NCI-H2227 treated with DMSO at 0.1 percent for 48 hours (cell line): ENCODE measurements around the gene GHR.

Source experiments
- DNase-seq: peaks from one replicate; lab custom pipeline; 2025; lab: John Stamatoyannopoulos, UW

The GHR gene

DNA sequence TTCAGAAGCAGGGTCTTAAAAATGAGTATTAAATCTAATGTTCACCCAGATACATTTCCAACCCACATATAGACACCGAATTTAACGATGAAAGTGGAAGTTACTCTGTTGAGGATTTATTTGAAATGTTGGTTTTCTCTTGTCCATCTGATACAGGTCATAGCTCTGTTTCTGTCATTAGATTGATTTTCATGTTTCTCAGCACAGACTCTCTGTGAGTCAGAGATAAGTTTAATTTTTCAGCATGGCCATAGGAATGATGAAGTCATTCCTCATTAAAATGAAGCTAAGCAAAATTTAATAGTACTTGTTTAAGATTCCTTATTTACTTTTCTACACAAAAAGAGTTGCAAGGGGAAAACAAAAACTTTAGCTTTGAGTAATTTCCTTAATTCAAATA is 38.8 kb downstream of the GHR start:
- no peak for DNase-seq

DNA sequence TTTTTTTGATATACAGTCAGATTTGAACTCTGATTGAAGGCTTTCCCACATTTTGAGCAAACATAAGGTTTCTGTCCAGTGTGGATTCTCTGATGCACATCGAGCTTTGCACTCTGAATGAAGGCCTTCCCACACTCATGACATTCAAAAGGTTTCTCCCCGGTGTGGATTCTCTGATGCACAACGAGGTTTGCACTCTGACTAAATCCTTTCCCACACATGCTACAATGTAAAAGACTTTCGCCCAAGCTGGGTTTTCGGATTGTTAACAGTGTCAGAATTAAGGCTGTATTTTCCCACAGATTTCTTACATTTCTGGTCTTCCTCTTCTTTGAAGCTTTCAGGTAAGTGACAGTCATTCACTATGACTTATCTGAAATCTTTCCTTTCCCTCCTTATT is 44.3 kb downstream of the GHR start:
- DNase-seq, result no peak

DNA sequence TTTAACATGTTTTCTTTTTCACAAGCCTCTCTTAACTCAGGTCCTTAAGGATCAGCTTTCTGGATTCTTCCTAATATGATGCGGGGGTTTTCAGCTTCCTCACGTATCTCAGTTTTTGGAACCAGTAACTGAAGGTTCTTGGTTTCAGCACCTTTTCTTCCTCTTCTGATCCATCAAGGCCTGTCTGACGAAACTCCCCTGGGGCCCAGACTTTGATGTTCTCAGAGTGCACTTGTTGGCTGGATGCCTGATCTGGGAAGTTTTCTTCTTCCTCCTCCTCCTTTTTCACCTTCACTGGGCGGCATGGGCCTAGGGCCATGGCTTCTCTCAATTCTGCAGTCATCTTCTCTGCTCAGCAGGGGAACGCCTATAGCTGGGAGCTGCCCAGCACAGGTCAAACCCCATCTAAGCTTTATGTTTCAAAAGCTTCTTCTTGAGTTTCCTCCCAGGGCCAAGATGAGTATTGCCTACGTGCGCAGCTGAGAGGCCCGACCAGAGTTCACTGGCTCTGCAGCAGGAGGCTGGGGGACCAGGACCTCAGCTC is 44.8 kb downstream of the GHR start:
- DNase-seq, result no peak

DNA sequence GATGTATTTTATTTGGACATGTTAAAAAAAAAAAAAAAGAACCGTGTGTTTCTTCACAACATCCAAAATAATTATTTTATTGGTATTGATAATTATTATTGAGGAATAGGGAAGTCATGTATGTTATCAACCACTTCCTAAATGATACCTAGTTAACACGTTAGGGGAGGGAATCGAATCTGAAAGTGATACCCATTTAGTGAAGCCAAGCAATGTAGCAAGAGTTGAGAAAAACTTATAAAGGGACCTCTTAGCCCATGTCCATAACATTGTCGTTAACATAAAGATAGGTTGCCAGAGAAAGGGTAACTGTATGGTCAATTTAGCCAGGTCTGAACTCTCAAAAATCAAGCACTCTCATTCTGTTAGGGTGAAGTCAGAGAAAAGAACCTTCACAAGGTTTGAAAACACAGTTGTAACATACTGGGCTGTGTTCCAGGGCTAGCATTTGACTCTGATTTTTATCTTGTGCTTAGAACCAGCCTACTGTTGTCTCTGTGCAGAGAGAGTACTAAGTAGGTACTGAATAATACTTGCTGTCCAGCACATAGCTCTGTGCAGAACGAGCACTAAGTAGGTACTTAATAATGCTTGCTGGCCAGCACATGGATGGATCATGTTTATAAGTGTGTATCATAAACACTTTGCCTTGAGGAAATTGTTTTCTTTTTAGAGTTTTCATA is 60.4 kb downstream of the GHR start:
- no peak for DNase-seq

DNA sequence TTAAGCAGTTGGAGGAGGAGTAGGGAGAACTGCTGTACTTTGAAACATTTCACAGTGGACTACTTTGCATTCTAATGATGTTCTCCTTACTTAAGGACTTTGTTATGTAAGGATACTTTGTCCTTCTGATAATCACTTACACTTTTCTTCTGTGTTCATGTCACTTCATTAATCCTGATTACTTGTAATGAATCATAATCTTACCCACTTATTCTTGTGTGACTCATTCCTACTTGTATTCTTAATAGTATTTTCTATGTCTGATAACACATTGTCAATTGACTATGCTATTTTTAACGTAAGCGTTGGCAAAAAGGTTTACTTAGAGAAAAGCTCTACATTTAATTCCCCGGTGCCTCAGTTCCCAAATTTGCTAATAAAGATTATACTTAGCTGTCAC is 63.8 kb downstream of the GHR start:
- no peak for DNase-seq

DNA sequence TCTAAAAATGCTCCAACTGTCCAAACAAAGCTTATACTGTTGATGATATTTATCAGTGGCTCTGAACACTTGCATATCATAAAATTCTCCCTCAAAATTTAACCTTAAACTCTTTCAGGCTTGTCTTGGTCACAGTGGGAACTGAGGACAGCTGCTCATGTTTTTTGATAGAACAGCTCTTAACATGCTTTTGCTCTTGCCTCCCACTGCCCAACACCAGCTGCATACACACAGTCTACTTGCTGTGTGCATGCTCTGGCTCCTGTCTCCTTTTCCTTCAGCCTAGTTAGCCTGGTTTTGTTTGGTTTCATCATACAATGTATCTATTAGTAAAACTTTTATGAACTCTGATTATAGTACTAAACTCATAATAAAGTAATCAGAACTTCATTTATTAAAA is 64.6 kb downstream of the GHR start:
- DNase-seq, result no peak

DNA sequence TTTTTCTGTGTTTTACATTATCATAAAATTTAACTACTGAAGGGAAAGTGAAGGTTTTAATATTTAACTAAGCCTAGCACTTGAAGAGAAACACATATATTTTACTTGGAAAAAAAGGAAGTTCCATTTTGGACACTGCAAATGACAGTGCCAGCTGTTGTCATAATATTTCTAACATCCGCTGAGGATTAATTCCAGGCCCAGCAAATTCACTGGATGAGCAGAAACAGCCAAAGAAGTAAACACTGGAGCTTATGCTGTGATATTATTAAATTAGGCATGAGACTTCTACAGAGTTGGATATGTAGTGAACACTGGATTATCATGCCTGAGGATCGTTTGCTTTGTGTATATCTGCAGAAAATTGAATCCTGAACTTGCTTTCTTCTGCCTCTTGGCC is 67.6 kb downstream of the GHR start:
- DNase-seq, result no peak

DNA sequence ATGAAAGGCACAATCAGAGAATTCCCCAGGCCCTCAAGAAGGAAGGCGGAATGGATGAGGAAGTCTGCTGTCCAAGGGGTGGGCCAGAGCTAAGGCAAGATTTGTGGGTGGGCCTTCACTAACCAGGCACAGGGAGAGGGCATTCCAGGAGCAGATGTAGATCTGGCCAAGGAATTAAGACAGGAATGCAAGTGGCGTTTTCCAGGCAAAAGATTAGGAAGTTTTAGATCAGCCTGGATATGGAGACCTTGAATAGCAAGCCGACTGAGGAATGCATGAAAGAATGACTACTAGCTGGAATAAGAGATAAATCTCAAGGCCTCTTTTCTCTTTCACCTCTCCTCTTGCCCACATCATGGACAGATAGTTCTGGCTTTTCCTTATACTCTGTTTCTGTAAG is 68.5 kb downstream of the GHR start:
- DNase-seq, result no peak

DNA sequence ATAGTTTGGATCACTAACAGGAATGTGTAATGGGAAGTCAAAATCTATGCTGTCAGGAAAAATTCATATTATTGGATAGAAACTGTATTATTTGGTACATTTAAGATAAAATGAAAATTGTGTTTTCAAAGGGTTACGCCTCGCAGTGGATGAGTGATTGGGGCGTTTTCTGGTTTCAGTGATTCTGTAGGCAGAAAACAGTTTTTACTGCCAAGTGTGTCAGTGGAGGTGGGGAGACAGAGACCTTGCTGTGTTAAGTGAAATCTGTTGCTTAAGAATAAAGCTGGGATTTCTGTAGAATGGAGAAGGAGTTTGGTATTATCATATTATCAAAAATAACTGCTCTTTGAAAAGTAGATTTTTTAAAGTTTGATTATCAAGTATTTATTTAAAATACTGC is 69.7 kb downstream of the GHR start:
- no peak for DNase-seq

DNA sequence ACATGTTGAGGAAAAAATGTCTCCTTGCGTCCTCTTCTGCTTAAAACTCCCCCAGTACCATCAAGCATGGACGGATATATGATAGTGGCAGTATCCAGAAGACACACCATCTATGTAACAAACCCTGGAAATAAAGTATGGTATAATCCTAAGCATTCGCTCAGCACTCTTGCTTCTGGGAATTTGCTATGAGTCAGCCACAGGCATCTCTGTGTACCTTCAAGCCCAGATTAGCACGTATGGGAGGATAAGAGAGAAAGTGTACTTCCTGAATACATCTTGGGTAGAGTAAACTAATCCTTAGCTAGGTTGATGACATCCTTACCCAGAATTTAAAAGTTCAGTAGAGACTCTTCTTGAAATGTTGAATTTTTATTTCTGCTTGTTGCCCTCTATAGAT is 71.2 kb downstream of the GHR start:
- no peak for DNase-seq

DNA sequence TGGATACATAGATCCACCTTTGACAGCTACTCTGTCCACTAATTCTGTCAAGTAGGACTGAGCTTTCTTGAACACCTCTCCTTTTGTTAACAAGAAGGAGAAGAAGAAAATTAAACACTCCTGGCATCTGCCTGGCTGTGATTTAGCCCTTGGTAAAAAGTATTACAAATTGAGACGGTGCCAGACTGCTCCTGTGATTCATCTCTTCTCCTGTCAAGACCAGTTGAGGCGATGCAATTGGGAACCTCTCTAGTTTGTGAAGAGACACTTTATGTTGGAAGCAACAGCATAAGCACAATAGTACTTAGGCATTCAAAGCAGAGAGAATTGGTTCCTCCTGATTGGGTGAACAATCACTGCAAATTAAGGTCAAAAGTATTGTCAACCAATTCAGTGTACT is 72.7 kb downstream of the GHR start:
- no peak for DNase-seq

DNA sequence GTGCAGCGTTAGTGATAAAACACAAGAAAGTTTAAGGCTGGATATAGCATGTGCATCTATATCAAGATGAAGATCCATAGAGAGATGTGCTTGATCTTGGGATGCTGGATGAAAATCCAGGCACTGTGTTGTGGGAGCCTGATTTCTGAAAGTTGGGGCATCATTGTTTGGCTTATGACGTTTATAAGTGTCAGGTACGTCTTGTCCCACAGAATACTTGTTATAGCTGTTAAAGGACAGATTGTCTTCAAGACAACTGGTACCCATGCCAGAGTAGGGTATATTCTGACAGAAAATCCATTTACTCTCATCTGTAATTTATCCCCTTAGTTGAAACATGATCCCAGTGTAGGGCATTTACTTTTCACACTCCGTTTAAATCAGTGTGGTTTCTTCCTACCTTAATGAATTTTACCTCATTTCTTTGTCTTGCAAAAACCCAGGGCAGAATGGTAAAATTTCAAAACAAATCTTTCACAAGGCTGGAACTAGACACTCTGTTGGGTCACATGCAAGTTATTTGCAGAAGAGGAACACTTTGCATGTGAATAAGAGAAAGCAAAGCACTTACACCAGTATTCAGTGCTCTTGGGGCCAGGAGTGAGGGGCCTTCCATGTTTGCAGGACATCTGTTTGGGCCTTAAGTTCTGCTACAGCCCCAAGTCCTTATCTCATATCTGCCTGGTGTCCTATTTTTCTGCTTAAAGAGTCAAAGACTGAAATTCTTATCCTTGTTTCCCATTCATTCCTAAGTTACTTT is 73.3 kb downstream of the GHR start:
- no peak for DNase-seq

DNA sequence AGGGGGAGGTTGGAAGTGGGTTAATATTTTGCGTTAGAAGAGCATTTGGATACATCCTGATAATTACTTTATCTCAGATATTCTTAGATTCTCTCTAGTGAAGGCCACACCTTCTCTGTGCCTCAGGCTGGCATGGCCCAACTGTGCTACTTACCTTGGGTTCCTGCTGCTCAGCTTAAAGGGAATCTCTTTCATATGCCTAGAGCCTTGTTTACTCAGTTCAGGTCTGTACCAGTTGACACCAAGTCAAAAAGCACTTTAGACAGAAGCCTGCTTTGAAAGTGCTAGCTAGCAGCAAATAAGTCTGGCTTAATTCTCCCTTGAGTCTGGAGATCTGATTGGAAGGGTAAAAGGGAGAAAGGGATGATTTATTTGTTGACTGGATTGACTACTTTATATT is 74.8 kb downstream of the GHR start:
- DNase-seq, result no peak

DNA sequence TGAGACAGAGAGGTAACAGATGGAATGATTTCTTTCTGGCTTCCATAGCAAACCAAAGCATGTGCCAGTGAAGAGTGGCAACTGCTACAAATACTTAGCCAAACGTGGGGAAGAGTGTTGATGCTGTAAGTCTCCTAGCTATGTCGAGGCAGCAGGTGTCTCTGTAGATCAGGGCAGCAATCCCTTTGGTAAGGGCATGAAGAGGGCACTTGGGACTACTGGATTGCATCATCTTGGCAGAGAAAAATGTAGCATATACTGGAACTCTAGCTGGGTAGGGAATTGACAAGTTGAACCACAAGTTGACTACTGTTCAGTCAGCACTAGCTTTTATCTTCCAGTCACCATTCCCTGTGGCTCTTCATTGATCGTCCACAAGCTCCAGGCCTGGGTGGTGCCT is 75.8 kb downstream of the GHR start:
- DNase-seq, result no peak

DNA sequence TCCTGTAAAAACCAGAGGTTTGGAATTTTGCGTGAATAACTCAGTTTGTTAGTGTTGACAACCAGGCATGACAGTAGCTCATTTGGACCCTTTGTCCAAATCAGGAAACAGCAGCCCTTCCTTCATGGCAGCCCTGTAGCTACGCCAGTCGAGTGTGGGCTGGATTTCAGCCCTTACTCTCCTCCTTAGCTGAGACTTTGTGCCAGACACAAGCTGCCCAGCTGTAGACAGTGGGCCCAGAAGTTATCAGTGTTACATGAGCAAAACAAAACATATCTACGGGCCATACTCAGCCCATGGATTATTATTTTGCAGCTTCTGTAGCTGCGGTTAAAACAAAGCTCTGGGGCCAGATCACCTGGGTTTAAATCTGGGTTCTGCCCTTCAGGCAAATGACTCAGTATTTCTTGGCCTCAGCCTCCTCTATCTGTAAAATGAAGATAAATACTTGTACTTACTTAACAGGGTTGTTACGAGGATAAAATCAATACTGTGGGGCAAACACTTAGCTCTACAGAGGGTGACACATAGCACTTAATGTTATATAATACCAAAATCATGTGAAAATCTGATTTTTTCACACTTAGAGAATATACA is 76.9 kb downstream of the GHR start:
- DNase-seq, result no peak

DNA sequence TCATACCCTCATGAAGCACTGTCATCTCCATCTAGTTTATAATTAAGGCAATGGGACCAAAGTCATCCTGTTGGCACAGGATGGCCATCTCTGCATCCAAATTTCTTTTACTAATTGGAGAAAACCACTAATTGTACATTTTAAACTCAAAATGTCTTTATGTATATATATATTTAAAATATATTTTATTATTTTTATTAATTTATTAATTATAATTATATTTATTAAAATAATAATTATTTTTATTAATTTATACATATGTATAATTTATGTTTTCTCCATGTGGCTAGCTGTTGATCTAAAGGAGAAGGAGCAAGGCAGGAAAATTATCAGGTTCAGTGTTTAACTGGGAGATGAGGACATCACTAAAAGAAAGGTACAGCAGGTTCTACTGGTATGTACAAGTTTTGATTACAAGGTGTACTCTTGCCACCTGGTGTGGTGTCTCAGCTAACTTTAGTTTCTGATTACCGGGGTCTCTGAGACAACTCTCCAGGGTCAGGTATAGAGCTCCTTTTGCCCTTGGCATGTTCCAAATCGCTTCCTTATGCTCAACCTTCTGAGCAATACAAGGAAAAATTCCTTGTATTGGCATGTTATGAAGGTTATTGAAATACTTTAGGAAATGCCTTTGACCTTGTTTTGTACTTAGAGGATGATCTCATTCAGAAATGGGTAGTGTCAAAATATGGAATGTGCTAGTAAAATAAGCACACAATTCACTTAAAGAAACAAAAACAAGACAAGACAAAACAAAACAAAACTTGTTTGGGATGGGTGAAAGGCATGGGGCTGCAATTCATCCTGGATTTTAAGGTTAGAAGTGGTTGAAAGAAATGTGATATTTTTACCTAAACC is 79.6 kb downstream of the GHR start:
- DNase-seq, result no peak

DNA sequence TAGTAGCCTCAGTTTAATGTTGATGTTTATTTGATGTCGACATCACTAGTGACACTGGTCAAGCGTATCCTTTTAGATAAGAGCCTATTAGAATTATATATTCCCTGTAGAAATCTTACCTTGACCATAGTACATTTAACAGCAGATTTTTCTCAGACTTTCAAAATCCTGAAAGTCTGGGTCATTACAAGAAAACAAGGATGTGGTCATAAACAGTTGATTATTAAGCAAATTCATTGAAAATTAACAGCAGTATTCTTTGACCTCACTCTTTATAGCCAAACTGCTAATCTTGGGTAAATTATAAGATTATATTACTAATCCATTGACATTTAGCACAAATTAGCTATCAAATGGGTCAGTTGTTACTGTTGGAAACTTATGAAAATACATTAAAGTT is 83.4 kb downstream of the GHR start:
- no peak for DNase-seq

DNA sequence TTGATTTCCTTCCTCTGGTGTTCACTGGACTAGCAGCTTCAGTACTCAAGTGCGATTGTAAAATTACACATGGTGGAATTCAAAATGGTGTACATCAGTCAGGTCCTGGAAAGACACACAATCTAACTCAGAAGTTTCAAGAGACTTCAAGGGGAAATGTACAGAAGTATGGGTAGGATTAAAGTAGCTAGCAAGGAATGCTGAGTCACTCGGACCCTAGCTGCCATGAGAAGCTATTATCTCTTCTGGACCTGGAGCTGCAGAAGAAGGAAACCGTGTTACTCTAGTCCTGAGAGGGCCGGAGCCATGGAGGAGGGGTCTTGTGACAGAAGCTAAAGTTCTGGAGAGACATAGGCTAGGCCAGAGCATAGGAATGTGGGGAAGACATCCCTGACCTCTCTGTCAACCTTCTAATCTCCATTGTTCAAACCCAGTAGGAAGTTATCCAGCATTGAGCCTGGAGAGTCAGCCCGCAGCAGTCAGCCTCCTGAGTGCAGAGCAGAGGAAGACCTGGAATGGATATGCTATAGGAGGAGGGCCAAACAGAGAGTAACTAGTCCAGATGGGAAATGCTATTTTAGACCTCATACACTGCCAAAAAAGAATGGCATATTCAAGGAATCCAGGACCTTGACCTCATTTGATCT is 84.3 kb downstream of the GHR start:
- DNase-seq, result no peak

DNA sequence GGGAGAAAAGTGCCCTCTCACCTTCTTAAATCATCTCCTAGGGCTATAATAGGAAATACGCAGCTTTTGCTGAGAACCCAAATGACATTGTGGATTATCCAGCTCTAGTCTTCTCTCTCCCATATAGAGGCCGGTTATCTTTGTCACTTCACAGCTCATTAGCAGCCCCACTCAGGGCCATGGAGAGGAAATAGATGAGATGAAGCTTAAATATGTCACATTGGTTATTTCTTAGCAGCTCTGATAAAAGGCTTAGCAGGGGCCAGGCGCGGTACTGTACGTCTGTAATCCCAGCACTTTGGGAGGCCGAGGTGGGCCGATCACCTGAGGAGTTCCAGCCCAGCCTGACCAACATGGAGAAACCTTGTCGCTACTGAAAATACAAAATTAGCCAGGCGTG is 90.0 kb downstream of the GHR start:
- DNase-seq, result no peak

DNA sequence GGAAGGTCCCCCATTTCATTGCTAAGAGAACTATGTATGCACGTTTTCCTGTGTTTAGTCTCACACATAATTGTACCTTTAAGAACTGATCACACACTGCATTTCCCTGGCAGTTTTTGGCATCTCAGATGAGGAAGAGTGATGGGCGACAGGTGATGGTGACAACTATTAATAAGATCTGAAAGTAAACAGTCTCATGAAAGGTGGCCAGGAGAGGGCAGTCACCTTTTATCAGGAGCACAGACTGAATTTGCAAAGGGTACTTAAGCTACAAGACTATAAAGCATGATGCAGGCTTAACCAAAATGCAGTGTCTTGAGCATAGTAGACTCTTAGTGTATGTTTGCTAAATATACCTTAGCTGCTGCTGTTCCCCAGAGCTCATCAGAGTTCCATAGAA is 91.5 kb downstream of the GHR start:
- DNase-seq, result no peak

DNA sequence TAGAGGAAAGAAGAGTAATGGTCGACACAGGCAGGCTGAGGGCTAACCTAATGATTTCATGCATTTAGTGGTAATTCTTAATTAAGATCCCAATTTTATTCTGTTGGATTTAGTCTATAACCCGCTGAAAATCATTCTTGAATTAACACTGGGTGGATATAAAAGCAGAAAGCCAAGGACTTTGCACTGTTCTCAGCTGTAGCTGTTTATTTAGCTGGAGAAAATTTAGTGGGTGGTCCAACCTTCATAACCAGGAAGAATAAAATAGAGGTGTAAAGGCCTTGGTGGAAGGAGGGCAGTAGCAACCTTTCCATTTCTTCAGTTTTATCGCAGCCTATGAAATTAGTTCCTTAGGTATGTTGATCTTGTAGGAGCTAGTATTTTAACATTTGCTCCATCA is 92.3 kb downstream of the GHR start:
- no peak for DNase-seq
